ENCODE measurements around the gene NUSAP1.

NUSAP1 gene

DNA sequence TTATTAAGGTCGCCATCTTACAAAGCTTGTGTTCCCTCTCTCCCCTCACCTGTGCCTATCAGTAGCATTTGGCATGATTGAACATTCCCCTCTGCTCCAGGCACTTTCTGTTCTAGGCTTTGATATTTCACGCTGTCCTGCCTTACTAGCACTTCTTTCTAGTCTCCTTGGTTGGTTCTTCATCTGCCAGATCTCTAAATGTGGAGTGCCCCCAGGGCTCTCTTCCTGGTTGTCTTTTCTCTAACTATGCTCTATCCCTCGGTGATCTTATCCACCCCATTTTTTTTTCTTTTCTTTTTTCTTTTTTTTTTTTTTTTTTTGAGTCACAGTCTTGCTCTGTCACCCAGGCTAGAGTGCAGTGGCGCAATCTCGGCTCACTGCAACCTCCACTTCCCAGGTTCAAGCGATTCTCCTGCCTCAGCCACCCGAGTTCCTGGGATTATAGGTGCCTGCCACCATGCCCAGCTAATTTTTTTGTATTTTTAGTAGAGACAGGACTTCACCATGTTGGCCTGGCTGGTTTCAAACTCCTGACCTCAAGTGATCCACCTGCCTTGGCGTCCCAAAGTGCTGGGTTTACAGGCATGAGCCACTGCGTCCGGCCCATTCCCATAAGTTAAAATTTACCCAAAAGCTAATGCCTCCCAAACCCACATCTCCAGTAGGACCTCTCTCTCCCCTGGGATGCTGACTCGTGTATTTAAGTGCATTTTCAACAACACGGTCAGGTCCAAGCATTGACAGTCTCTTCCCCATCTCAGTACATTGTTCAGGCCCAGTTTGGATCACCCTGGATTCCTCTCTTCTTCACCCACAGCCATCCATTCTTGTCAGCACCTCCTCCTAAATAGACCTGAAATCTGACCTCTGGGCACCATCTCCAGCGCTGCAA lies 5.2 kb downstream of the NUSAP1 start:
- ChIA-PET CTCF (no interaction called here), POLR2A (interaction anchor here (0.6 kb wide), 2 partner anchors 8 to 25 kb away, joined by 3 to 4 read pairs; no protein-coding TSS in a partner anchor)
- 97% methylated on average over 9 of the region's 13 CpGs for WGBS (ENCODE audit: insufficient coverage)
- no peaks in the 10 kb centered on the region for H3K27me3 ChIP-seq (replicated peaks in 2 of 5; ENCODE audit: control insufficient read depth in 4 of 5, insufficient read depth in 5 of 5, low read length in 4 of 5)
- peaks cover 3 to 21% (median 10%) of the 10 kb centered on the region in 4 experiments for H3K4me1 ChIP-seq (ENCODE audit: control extremely low read depth in 1 of 4, control insufficient read depth in 4 of 4, insufficient read depth in 4 of 4, low read length in 3 of 4)
- peaks cover 7 to 46% (median 15%) of the 10 kb centered on the region in 4 experiments for H3K36me3 ChIP-seq (ENCODE audit: control insufficient read depth in 4 of 4, insufficient read depth in 4 of 4, low read length in 3 of 4)
- H3K27ac ChIP-seq (ENCODE audit: insufficient read depth in 1 of 2, low read depth in 1 of 2, low read length in 2 of 2, poor library complexity in 1 of 2, severe bottlenecking in 2 of 2) = no peak overlapping the region
- no peak for DNase-seq
- H3K4me3 ChIP-seq (ENCODE audit: control insufficient read depth in 1 of 7, extremely low read depth in 1 of 7, insufficient read depth in 4 of 7, low read depth in 2 of 7, low read length in 6 of 7) = no peak overlapping the region
- H3K9me3 ChIP-seq (ENCODE audit: control extremely low read depth in 1 of 5, control insufficient read depth in 4 of 5, insufficient read depth in 2 of 5, low read depth in 1 of 5, low read length in 4 of 5) = no peaks in the 10 kb centered on the region

- DNase-seq = no peak
- peaks cover 0 to 5% (median 4%) of the 10 kb centered on the region in 4 experiments for H3K4me1 ChIP-seq (ENCODE audit: control extremely low read depth in 1 of 4, control insufficient read depth in 4 of 4, insufficient read depth in 4 of 4, low read length in 3 of 4)
- H3K27me3 ChIP-seq (replicated peaks in 2 of 5; ENCODE audit: control insufficient read depth in 4 of 5, insufficient read depth in 5 of 5, low read length in 4 of 5) = no peaks in the 10 kb centered on the region
- ChIA-PET POLR2A (no interaction called here), CTCF (interaction anchor here (0.8 kb wide), 1 partner anchor 33 kb away, joined by 3 read pairs; no protein-coding TSS in a partner anchor)
- 90% methylated on average over 5 of the region's 5 CpGs for WGBS (ENCODE audit: insufficient coverage)
- H3K36me3 ChIP-seq (ENCODE audit: control insufficient read depth in 4 of 4, insufficient read depth in 4 of 4, low read length in 3 of 4) = peaks cover 7 to 66% (median 22%) of the 10 kb centered on the region in 4 experiments
- no peak overlapping the region for H3K27ac ChIP-seq (ENCODE audit: insufficient read depth in 1 of 2, low read depth in 1 of 2, low read length in 2 of 2, poor library complexity in 1 of 2, severe bottlenecking in 2 of 2)
- H3K9me3 ChIP-seq (ENCODE audit: control extremely low read depth in 1 of 5, control insufficient read depth in 4 of 5, insufficient read depth in 2 of 5, low read depth in 1 of 5, low read length in 4 of 5) = no peaks in the 10 kb centered on the region
- no peak overlapping the region for H3K4me3 ChIP-seq (ENCODE audit: control insufficient read depth in 1 of 7, extremely low read depth in 1 of 7, insufficient read depth in 4 of 7, low read depth in 2 of 7, low read length in 6 of 7)
Observed at GRCh38 chr15:41340189-41340695, 7.6 kb downstream of the NUSAP1 start.

DNA sequence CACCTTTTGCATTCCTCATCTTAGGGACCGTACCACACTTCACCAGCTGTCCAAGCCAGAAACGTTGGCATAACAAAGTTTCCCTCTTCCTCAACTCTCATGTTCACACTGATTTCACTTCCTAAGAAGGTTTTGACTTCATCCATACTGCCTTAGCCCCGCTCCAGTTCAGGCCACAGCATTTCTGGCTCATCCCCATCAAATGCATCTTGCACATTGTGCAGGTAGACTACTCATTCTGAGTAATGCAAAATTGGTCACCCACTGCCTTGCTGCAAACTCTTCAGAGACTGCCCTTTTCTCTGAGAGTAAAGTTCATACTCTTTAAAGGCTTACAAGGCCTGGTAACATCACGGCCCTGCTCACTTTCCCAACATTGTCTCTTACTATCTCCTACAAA lies 8.8 kb downstream of the NUSAP1 start:
- Histone ChIP-seq H3K36me3 (ENCODE audit: control insufficient read depth in 4 of 4, insufficient read depth in 4 of 4, low read length in 3 of 4) (peaks cover 7 to 73% (median 27%) of the 10 kb centered on the region in 4 experiments), H3K4me3 (ENCODE audit: control insufficient read depth in 1 of 7, extremely low read depth in 1 of 7, insufficient read depth in 4 of 7, low read depth in 2 of 7, low read length in 6 of 7) (no peak overlapping the region), H3K4me1 (ENCODE audit: control extremely low read depth in 1 of 4, control insufficient read depth in 4 of 4, insufficient read depth in 4 of 4, low read length in 3 of 4) (peaks cover 0 to 4% (median 2%) of the 10 kb centered on the region in 4 experiments), H3K27me3 (replicated peaks in 2 of 5; ENCODE audit: control insufficient read depth in 4 of 5, insufficient read depth in 5 of 5, low read length in 4 of 5) (no peaks in the 10 kb centered on the region), H3K27ac (ENCODE audit: insufficient read depth in 1 of 2, low read depth in 1 of 2, low read length in 2 of 2, poor library complexity in 1 of 2, severe bottlenecking in 2 of 2) (no peak overlapping the region), H3K9me3 (ENCODE audit: control extremely low read depth in 1 of 5, control insufficient read depth in 4 of 5, insufficient read depth in 2 of 5, low read depth in 1 of 5, low read length in 4 of 5) (no peaks in the 10 kb centered on the region)
- no peak for DNase-seq
- POLR2A ChIA-PET = no interaction called here
- CTCF ChIA-PET = interaction anchor here (1.0 to 1.4 kb wide), 2 partner anchors 11 to 100 kb away, joined by 3 to 4 read pairs; no protein-coding TSS in a partner anchor
- WGBS (ENCODE audit: insufficient coverage) = 91% methylated on average over 3 of the region's 4 CpGs

DNA sequence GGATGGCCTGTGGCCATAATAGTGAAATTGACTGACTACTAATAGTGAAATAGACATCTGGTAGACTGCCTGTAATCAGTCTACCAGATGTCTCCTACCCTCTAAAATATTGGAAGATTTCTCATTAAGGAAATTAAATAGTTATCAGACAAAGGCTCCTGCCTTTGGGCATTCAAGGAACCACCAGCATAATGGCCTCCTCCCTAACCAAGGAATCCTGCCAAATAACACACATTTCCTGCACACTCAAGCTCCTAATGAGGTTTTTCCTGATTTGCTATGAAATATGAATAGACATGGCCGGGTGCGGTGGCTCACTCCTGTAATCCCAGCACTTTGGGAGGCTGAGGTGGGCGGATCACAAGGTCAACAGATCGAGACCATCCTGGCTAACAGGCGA lies 14.6 kb downstream of the NUSAP1 start:
- Histone ChIP-seq H3K36me3 (ENCODE audit: control insufficient read depth in 4 of 4, insufficient read depth in 4 of 4, low read length in 3 of 4) (peaks cover 7 to 74% (median 35%) of the 10 kb centered on the region in 4 experiments), H3K27ac (ENCODE audit: insufficient read depth in 1 of 2, low read depth in 1 of 2, low read length in 2 of 2, poor library complexity in 1 of 2, severe bottlenecking in 2 of 2) (no peak overlapping the region), H3K9me3 (ENCODE audit: control extremely low read depth in 1 of 5, control insufficient read depth in 4 of 5, insufficient read depth in 2 of 5, low read depth in 1 of 5, low read length in 4 of 5) (no peaks in the 10 kb centered on the region), H3K4me1 (ENCODE audit: control extremely low read depth in 1 of 4, control insufficient read depth in 4 of 4, insufficient read depth in 4 of 4, low read length in 3 of 4) (no peaks in the 10 kb centered on the region), H3K27me3 (replicated peaks in 2 of 5; ENCODE audit: control insufficient read depth in 4 of 5, insufficient read depth in 5 of 5, low read length in 4 of 5) (no peaks in the 10 kb centered on the region), H3K4me3 (ENCODE audit: control insufficient read depth in 1 of 7, extremely low read depth in 1 of 7, insufficient read depth in 4 of 7, low read depth in 2 of 7, low read length in 6 of 7) (no peak overlapping the region)
- POLR2A ChIA-PET = no interaction called here
- CTCF ChIA-PET = interaction anchor here (0.9 to 1.1 kb wide), 2 partner anchors 13 to 117 kb away, joined by 3 read pairs; partner anchors contain the start of gene EXD1
- no peak for DNase-seq
- 100% methylated on average over 2 of the region's 5 CpGs for WGBS (ENCODE audit: insufficient coverage)

GRCh38 chr15:41350057-41350717 lies 17.5 kb downstream of the NUSAP1 start:
- DNase-seq = no peak
- Histone ChIP-seq H3K9me3 (ENCODE audit: control extremely low read depth in 1 of 5, control insufficient read depth in 4 of 5, insufficient read depth in 2 of 5, low read depth in 1 of 5, low read length in 4 of 5) (no peaks in the 10 kb centered on the region), H3K4me3 (ENCODE audit: control insufficient read depth in 1 of 7, extremely low read depth in 1 of 7, insufficient read depth in 4 of 7, low read depth in 2 of 7, low read length in 6 of 7) (no peak overlapping the region), H3K27ac (ENCODE audit: insufficient read depth in 1 of 2, low read depth in 1 of 2, low read length in 2 of 2, poor library complexity in 1 of 2, severe bottlenecking in 2 of 2) (peak overlapping the region in 1 of 2 experiments; percentile 32), H3K4me1 (ENCODE audit: control extremely low read depth in 1 of 4, control insufficient read depth in 4 of 4, insufficient read depth in 4 of 4, low read length in 3 of 4) (no peaks in the 10 kb centered on the region), H3K27me3 (replicated peaks in 2 of 5; ENCODE audit: control insufficient read depth in 4 of 5, insufficient read depth in 5 of 5, low read length in 4 of 5) (no peaks in the 10 kb centered on the region), H3K36me3 (ENCODE audit: control insufficient read depth in 4 of 4, insufficient read depth in 4 of 4, low read length in 3 of 4) (peaks cover 8 to 69% (median 39%) of the 10 kb centered on the region in 4 experiments)
- WGBS (ENCODE audit: insufficient coverage) = 53% methylated on average over 3 of the region's 10 CpGs
- CTCF ChIA-PET = interaction anchor here (1.2 kb wide), 1 partner anchor 26 kb away, joined by 3 read pairs; no protein-coding TSS in a partner anchor
- POLR2A ChIA-PET = no interaction called here

GRCh38 chr15:41354371-41354770 lies 21.7 kb downstream of the NUSAP1 start:
- CTCF ChIA-PET = no interaction called here
- 100% methylated on average over 5 of the region's 10 CpGs for WGBS (ENCODE audit: insufficient coverage)
- peaks cover 16 to 76% (median 44%) of the 10 kb centered on the region in 4 experiments for H3K36me3 ChIP-seq (ENCODE audit: control insufficient read depth in 4 of 4, insufficient read depth in 4 of 4, low read length in 3 of 4)
- H3K27me3 ChIP-seq (replicated peaks in 2 of 5; ENCODE audit: control insufficient read depth in 4 of 5, insufficient read depth in 5 of 5, low read length in 4 of 5) = no peaks in the 10 kb centered on the region
- H3K27ac ChIP-seq (ENCODE audit: insufficient read depth in 1 of 2, low read depth in 1 of 2, low read length in 2 of 2, poor library complexity in 1 of 2, severe bottlenecking in 2 of 2) = no peak overlapping the region
- no peaks in the 10 kb centered on the region for H3K4me1 ChIP-seq (ENCODE audit: control extremely low read depth in 1 of 4, control insufficient read depth in 4 of 4, insufficient read depth in 4 of 4, low read length in 3 of 4)
- no peak overlapping the region for H3K4me3 ChIP-seq (ENCODE audit: control insufficient read depth in 1 of 7, extremely low read depth in 1 of 7, insufficient read depth in 4 of 7, low read depth in 2 of 7, low read length in 6 of 7)
- POLR2A ChIA-PET = interaction anchor here (0.6 kb wide), 1 partner anchor 86 kb away, joined by 3 read pairs; no protein-coding TSS in a partner anchor
- H3K9me3 ChIP-seq (ENCODE audit: control extremely low read depth in 1 of 5, control insufficient read depth in 4 of 5, insufficient read depth in 2 of 5, low read depth in 1 of 5, low read length in 4 of 5) = no peaks in the 10 kb centered on the region
- DNase-seq = no peak

Measured in common myeloid progenitor, CD34-positive (primary cell).